Lower leg skin (tissue), 4 donors: ENCODE measurements around the gene ADAMTSL1. TPM values are rescaled to one million over a fixed set of nuclear protein-coding genes. Genes with fewer than 3 reads are reported as not detected.

ENCODE experiments used
- DNase-seq, 2 donors: peaks; one replicate each; pipeline ENCODE4 v3.0.0-alpha.2; 2019; ENCODE audit warnings: low spot score in 2 of 2
- H3K4me3 ChIP-seq: fragments of 200-600 bp; sonication (generic); 2 replicates; pipeline ENCODE4 v1.5.1; 2017; ENCODE audit warnings: mild to moderate bottlenecking, low read depth; ENCODE audit not compliant: poor library complexity, severe bottlenecking
- CTCF ChIP-seq, 3 donors: fragments of 450-650 bp; IDR thresholded peaks; one replicate each; pipeline ENCODE4 v1.5.1; 2016; ENCODE audit warnings: antibody characterized with exemption in 3 of 3, mild to moderate bottlenecking in 3 of 3, moderate library complexity in 2 of 3
- POLR2A ChIP-seq, 2 donors: fragments of 450-650 bp; IDR thresholded peaks; one replicate each; pipeline ENCODE4 v1.6.1; 2016 to 2017; ENCODE audit warnings: antibody characterized with exemption in 2 of 2, mild to moderate bottlenecking in 1 of 2, moderate library complexity in 1 of 2
- WGBS, 2 donors: methylation state at CpG; one replicate each; pipeline ENCODE4 v1.1.5; 2018; 5-methylcytosine and 5-hydroxymethylcytosine counted together
- intact Hi-C: fragments of 100-400 bp; cut with DNase I; formaldehyde crosslinking; loops from one replicate; pipeline ENCODE4 v1.15.0; 2023; ENCODE audit warnings: low total_unique reads
- total RNA-seq, 4 donors: library from RNA; depleted of rRNA; stranded (reverse); fragments of >200 nt; gene quantifications; one replicate each; pipeline ENCODE4 v1.1.0, GENCODE V29; 2016

Gene ADAMTSL1
- total RNA-seq, 4 donors from 2014 or later = 1.2 to 3.6 (median 1.9) TPM

- no peak overlapping the region for H3K4me3 ChIP-seq
- intact Hi-C loops = no loop called here
- no peak for DNase-seq
- 77 to 79% methylated on average over 3 of the region's 3 CpGs for WGBS, 2 donors
- no peak for TF ChIP-seq CTCF (IDR thresholded peaks at IDR 0.05)
- no peak for TF ChIP-seq POLR2A (IDR thresholded peaks at IDR 0.05)
Observed at GRCh38 chr9:18819418-18819817, 345.5 kb downstream of the ADAMTSL1 start.

- intact Hi-C loops = no loop called here
- H3K4me3 ChIP-seq = no peak overlapping the region
- TF ChIP-seq CTCF (IDR thresholded peaks at IDR 0.05) (no peak), POLR2A (IDR thresholded peaks at IDR 0.05) (no peak)
- no peak for DNase-seq
- WGBS, 2 donors = 99% methylated on average over 3 of the region's 3 CpGs
Observed at GRCh38 chr9:18820566-18821095, 346.7 kb downstream of the ADAMTSL1 start.

GRCh38 chr9:18821788-18822187, 347.8 kb downstream of the ADAMTSL1 start:
- H3K4me3 ChIP-seq = no peak overlapping the region
- intact Hi-C loops = no loop called here
- TF ChIP-seq CTCF (IDR thresholded peaks at IDR 0.05) (no peak), POLR2A (IDR thresholded peaks at IDR 0.05) (no peak)
- WGBS, 2 donors = 66 to 72% methylated on average over 3 of the region's 3 CpGs
- no peak for DNase-seq

- H3K4me3 ChIP-seq = no peak overlapping the region
- WGBS, 2 donors = 87 to 90% methylated on average over 5 of the region's 5 CpGs
- intact Hi-C loops = no loop called here
- TF ChIP-seq CTCF (IDR thresholded peaks at IDR 0.05) = no peak
- no peak for TF ChIP-seq POLR2A (IDR thresholded peaks at IDR 0.05)
- no peak for DNase-seq
Observed at GRCh38 chr9:18822850-18823249, 348.9 kb downstream of the ADAMTSL1 start.

- TF ChIP-seq CTCF (IDR thresholded peaks at IDR 0.05) (no peak), POLR2A (IDR thresholded peaks at IDR 0.05) (no peak)
- no peak overlapping the region for H3K4me3 ChIP-seq
- intact Hi-C loops = no loop called here
- WGBS, 2 donors = 51 to 56% methylated on average over 4 of the region's 4 CpGs
- DNase-seq = no peak
Observed at GRCh38 chr9:18824095-18824666, 350.2 kb downstream of the ADAMTSL1 start.

GRCh38 chr9:18825656-18826170, 351.8 kb downstream of the ADAMTSL1 start:
- no peak overlapping the region for H3K4me3 ChIP-seq
- DNase-seq = no peak
- no peak for TF ChIP-seq CTCF (IDR thresholded peaks at IDR 0.05)
- TF ChIP-seq POLR2A (IDR thresholded peaks at IDR 0.05) = no peak
- WGBS, 2 donors = 76% methylated on average over 3 of the region's 3 CpGs
- intact Hi-C loops = no loop called here
